Dedifferentiated amniotic fluid mesenchymal stem cell (primary cell): ENCODE data around the gene ANKS1B.
A peak's percentile ranks its signal among the peaks of the same experiment; 100 is the strongest.

Experiments used
- DNase-seq: peaks from one replicate; pipeline ENCODE4 v3.0.0-alpha.2; 2016; ENCODE audit errors: extremely low spot score

The ANKS1B gene

DNA sequence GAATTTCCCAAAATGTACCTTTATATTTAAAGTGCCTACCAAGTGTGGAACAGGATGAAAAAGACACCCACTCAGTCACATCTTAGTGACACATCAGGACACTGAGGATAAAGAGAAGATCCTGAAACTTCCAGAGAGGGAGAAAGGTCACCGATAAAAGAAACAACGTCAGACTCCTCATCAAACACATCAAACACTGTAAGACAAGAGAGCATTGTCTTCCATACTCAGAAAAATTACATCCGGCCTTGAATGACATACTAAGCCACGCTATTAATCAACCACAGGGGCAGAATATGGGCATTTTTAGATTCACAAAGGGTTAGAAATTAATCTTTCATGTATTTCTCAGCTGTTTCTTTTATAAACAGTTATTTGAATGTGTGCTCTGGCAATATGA lies 849.4 kb downstream of the ANKS1B start:
- DNase-seq = no peak

DNA sequence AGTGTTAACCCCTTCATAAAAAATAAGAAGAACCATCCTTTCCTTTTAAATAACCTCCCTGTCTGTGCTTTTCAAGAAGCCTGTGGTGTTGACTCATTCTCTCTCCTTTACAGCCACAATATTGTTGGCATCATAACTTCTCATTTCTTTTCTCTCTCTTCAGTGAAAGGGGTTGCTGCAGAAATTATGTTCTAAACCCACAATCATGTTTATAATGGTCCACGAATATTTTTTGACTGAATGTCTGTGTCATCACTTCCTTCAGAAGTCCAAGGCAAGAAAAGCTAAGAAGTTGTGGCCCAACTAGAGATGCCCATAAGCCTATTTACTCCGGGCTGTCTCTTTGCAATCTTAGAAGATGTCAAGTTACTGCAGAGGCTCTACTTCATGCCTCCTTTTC lies 851.3 kb downstream of the ANKS1B start:
- no peak for DNase-seq

DNA sequence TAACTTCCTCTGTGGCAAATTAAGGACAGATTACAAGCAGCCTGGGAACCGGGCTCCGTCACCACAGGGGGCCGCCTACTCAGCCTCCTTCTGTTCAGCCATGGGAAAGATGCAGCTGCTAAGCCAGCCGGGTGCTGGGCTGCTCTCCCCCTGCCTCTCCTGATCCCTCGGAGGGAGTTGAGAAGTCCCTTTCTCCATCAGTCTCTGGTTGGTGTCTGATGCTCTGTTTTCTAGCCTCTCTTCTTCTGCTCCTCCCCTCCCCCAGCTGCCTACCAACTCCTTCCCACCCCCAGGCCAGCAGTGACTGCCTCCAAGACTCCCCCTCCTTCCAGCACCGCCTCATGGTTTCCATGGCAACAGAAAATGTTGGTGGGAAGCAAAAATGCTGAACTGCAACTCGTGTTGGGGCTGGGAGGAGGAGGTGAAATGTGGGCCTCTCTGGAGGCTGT lies 853.0 kb downstream of the ANKS1B start:
- DNase-seq = no peak

DNA sequence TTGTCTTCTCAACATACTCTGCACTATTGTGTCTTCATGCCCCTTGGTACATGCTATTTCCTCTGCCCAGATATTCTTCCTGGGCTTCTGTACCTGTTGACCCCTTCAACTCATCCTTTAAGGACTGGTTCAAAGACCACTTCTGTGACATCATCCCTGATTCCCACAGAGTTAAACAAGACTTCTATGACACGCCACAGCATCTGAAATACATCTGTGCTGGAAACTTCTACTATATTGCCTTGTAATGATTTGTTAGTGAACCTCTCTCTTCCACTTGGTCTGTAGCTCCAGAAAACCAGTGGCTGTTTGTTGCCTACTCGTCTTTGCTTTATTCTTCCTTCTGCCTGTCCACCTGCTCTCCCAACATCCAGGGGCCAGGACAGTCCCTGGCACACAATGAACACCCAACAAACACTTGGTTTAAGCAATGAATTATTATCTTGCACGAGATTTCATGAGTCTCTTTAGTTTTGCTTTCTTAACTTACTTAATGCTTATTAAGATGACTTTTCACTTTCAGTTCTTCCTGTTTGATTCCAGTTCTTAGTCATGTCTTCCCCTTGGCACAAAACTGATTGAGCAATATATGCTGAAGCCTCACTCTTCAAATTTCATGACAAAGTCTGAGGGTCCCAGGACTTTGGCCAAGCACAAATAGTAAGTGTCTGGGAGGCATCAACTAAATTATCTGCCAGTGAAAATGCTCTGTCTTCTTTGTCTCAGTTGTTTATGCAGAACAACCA lies 853.8 kb downstream of the ANKS1B start:
- DNase-seq = peak; percentile 39

DNA sequence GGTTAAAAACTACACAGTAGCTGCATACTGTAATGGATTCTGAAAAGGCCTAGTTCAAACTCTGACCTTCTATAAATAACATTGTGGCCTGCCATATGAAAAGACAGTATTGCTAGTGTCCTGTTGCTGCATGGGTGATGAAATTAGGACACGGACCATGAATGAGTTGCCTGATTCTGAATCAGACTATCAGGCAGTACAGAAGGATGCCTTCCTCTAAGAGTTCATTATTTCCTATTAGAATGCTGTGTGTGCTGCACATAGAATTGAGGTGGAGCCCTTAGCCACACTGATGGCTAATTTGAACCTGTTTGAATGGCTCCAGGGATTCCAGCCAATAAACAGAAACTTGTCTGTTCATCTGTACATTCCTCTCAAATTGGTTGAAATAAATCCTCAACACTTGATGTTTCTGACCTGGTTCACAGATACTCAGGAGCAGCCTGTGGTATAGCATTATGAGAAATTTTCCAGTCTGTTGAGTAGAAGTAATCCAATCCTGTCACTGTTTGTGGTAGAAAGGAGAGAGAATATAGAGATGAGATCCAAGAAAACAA lies 856.4 kb downstream of the ANKS1B start:
- DNase-seq = no peak

DNA sequence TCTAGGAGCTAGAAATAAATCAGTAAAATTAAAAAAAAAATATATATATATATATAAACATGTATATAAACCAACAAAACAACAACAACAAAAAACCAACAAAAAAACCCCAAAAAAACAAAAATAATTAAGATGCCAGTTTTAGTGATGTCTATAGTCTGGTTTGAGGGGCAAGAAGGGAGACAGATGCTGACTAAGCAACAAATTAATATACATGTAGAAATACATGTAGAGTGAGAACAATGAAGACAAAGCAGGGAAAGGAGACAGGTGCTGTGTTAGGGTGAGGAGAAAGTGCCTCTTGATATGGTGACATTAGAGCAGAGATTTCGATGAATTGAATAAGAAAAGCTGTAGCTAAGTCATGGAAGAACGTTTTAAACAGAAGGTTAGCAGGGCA lies 861.8 kb downstream of the ANKS1B start:
- no peak for DNase-seq

DNA sequence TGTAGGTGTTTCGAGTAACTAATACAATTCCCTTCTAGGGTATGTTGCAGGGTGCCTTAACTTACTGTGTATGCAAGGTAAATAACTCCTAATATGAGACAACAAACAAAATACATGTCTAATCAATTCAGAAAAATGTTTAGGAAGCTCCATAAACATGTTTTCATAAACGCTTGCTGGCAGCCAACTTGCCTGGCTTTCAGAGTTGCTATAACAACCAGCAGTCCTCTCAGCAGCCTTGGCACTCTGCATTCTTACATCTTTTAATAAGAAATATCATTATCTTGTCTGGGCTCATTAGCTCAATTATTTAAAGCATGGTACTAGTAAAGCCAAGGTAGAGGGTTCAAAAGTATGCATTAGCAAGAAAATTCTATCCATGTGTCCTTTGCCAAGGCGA lies 862.2 kb downstream of the ANKS1B start:
- DNase-seq = no peak

DNA sequence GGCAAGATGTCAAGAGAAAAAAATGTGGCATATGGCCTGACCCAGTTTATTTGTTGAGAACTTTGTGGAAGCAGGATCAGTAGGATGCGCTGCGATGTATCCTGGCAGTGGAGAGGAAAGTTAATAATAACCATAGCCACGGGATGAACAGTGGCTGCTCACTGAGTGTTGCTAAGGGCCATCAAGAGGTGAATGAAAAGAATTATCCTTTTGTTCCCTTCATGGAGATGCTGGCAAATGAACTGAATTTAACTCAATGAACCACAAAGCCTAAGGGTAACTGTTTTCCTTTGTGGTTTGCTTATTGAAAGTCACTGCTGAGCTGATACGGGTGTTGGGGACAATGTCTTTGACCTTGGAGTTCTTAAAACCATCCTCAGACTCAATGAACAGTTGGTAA lies 863.2 kb downstream of the ANKS1B start:
- no peak for DNase-seq

DNA sequence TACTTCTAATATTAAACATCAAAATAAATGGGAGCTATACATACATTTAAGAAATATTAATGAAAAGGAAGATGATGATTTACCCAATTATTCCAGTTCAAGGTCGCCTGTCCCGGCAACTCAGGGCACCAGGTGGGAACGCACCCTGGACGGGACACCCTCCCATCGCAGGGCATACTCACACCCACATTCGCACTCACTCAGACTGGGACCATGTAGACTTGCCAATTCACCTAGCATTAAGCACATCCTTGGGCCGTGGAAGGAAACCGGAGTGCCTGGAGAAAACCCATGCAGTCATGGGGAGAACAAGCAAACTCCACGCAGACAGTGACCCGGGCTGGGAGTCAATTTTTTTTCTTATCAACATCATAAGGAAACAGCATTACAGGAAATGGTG lies 864.8 kb downstream of the ANKS1B start:
- DNase-seq = no peak

DNA sequence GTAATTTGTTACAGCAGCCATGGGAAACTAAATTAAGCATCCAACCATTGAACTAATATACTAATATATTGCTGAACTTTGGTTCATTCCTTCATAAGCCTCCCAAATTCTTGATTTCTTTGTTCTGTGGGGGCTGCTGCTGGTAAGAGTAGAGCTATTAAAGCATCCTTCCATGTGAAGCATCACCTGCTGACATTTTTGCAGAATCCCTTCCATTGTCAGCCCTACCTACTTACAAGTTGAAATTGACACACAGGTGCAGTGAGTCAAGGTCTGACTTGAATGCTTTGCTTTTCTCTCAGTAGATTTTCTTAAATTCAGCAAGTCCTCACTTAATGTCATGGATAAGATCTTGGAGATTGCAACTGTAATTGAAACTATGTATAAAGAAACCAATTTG lies 865.3 kb downstream of the ANKS1B start:
- no peak for DNase-seq

DNA sequence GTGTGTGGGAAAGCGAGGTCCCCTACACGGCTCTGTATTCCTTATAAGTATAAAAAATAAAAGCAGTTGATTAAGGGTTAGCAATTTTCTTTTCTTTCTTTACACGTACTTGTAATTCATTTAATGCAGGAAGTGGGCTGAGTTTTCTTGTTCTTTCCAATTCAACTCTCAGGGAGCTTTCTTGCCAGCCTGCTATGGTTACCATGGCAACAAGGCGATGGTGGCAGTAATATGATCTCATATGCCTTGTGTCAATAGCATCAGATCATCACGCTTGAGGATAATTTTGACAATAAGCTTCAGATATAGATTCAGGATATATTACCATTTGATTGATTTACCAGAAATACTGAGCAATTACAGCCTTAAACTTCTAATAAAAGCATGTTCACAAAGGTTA lies 873.1 kb downstream of the ANKS1B start:
- DNase-seq = no peak

DNA sequence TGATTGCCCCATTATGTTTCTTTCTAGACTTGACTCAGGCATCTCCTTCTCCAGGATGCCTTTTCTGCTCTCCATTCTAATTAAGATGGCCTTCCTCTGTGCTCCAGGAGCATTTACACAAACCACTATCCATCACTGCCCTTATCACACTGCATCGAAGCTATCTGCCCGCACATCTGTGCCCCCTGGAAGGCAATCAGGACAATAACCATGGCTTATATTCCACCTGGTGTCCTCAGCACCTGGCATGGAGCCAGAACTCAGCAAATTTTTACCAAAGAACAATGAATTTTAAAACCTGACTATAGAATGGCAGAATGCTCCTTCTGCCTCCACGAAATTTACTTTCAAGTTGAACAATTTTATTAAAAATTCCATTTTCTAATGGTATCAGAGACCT lies 873.9 kb downstream of the ANKS1B start:
- no peak for DNase-seq

DNA sequence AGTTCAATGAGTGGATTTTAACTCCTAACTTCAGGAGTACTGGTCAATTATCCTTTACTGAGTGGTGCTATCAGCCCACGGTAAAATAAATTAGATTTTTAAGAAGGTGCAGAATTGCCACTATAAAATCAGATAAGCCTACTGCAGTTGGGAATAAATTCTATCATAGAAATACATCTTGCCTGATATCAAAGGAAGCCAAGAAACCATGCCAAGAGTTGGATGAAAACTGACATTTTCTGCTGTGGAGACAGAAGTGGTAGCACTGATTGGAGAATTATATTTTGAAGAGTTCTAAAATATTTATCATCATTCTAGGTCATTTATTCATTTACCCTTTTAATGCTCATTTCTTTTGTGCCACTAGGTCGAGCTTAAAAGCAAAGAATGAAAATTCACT lies 874.5 kb downstream of the ANKS1B start:
- DNase-seq = no peak

DNA sequence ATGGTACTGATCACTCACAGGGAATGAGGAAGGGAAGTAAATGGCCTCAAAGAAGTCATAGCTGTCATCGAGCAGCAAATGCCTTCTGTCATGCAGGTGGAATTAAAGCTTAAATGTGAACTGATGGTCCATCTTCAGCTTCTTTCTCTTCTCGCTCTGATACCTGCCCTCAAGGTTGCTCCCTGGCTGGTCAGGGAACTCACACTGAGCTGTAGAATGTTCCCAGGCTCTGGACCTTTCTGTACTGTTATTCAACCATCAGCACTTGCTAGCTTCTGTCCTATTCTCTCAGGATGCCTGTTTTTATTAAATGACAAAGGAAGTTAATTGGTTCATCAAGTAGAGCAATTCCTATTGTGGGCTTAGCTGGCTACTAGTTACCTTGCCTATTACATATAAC lies 875.8 kb downstream of the ANKS1B start:
- no peak for DNase-seq

DNA sequence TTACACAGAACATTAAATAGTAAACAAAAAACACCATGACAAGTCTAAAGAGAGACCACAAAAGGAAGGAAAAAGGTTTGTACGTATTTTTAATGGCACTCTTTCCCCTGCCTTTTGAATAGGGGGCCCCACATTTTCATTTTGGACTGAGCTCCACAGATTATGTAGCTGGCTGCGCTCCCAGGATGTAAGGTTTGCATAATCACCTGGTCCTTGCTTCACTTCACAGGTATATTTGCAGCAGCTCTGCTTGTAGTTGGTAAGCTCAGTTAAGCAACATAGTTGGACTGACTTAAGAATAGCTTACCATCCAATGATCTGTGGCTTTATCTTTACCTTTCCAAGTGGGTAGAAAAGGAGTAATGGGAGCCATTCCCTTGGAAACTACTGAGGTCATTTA lies 885.0 kb downstream of the ANKS1B start:
- DNase-seq = no peak

DNA sequence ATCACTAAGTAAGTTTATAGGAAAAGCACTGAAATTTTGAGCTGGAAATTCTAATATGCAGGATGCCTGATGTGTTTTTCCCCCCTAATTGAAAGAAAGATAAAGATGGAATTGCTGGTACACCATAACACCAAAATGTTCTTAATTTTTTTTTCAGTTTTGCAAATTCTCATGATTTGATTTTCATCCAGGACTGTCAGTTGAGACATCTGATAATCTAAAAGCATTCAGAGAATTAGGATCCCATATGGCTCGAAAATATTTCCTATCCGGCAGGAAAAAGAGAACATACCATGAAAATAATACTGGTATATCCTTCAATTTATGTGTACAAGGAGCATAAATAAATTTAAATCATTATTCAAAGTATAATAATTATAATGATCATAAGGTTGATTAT lies 887.6 kb downstream of the ANKS1B start:
- no peak for DNase-seq

DNA sequence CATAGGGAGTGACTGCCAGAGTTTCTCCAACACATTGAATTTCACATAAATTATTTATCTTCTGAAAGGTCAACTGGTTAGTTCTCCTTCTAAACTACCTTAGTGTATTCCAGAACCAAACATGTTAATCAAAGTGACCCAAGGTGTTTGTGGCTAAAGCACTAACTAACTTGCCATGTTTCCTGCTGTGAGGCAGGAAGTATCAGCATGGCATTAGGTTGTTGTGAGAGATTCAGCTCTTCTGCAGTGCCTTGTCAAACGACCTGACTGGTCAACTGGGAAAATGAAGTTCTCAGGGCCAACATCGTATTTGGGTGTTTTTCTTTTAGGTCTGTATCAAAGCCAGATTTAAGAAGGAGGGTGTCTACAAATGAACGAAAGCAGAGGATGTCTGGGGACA lies 891.6 kb downstream of the ANKS1B start:
- DNase-seq = no peak

DNA sequence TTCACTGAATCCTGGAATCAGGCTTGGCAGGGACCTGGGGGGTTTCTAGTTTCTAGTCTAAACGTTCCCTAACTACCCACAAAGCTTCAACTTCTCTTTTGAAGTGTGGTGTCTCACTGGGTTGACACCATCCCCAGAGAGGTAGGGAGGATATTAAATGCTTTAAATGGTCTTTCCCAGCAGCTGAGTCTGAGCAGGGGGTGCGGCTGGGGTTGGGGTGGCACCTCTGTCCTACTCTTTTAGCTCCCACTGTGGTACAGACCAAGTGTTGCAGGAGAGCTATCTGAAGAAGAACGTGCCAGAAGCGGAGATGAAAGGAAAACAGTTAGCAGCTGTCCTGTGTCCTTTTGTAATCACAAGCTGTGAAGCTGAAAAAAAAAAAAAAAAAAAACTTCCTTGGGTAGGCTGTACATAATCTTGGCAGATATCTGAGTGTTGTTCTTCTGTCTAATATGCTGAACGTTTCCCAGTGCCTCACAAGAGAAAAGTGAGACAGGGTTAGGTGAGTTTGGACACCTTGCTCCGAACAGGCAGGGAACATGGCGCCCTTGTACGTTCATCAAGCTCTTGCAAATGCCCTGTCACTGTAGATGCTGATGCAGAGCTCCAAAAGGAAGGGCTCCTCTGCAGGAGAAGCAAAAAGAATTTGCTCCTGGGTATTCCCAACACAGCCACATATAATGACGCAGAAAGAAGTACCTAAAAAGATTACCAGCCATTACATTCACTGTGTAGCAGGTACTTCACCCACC lies 892.5 kb downstream of the ANKS1B start:
- no peak for DNase-seq

DNA sequence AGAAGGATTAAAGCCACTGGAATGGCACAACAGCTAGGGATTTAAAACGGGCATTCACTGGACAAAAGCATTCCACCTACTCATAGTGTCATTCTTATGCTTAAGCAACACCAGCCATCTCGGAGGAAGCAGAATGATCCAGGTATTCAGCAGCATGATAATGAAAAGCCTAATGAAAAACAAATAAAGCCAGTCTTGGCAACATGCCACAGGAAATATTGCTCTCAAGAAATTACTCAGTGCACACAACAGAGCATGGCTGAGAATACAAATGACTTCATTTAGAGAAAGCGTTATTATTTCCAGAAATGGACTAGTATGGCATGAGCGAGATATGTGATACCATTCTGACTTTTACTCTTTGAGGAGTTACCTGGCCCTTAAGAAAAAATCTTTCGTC lies 897.5 kb downstream of the ANKS1B start:
- DNase-seq = no peak

DNA sequence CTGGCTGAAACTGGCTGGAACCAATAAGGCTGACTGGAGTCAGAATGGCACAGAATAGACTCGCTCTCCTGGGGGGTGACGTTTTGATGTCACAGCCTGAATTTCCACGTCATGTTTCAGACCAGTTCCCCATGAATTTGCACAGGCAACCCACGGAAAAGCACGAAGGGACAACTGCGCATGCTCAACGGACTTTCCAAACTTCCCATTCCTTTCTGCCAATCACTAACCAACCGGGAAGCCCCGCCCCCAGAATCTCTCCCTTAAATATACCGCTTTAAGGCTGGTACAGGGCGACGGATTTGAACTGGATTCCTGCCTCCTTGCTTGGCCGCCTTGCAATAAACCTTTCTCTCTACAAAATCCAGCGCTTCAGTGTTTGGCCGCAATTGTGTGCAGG lies 904.9 kb downstream of the ANKS1B start:
- no peak for DNase-seq

DNA sequence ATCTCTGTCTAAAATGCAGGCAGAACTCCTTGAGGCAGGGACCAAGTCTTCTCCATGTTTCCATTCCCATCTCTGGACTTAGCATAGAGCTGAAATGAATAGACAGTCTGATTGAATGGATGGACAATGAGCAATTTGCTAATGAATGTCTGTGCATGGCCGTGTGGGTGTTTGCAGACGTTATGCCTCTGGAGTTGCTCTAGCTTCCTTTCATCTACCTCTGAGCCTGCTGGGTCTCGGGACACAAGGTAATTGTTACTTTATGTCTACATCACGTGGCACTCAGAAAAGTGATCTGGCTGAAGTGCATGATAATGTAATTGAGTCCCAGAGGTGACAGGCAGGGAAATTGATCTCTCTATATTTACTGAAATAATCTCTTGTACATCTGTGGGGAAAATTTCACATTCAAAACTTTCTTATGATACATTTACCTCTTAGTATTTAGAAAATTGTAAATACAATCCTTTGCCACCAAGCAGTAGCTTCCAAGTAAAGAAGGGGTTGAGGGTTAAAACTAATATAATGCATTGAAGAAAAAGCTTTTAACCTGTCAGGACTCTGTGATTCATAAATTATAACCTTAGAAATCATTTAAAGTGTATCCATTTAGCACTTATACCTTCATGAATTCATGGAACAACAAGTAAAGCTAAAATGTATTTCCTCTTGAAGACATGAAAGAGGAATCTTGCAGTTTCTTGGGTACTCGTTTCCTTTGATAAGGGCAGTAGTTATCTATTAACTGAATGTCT lies 915.6 kb downstream of the ANKS1B start:
- no peak for DNase-seq

DNA sequence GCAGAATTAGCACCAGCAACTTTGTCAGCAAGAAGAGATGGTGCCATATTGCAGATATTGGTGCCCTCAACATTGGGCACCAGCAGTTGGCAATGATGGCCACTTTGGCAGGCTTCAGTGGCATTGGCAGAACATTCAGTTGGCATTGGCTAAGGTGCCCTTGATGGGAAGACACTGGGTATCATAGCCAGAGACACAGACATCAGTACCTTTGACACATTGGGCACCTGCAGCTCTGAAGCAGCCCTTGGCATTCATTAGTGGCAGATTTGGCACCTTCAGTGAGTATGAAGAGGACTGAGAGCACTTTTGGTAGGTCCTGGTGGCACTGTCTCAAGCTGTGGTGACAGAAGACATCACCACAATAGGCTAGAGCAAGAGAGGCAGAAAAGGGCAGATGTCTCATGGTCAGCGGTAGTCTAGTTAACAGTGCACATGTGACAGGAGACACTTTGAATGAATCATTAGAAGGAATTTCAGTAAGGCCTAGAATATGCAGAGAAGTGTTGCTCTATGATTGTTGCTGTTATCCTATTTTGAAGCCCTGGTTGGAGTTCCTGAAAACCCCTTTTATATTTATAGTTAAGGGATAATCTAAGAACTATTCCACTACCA lies 917.5 kb downstream of the ANKS1B start:
- no peak for DNase-seq
